Measurements from ENCODE around the gene STAT6. TPM values are rescaled to one million over a fixed set of nuclear protein-coding genes. Genes with fewer than 3 reads are reported as not detected.

STAT6 gene
- total and polyA plus RNA-seq, 2 of the 8 experiments (the other 6 are each of a cell fraction or from before 2014, with no cell fraction given) = 32.9 to 38.7 TPM

DNA sequence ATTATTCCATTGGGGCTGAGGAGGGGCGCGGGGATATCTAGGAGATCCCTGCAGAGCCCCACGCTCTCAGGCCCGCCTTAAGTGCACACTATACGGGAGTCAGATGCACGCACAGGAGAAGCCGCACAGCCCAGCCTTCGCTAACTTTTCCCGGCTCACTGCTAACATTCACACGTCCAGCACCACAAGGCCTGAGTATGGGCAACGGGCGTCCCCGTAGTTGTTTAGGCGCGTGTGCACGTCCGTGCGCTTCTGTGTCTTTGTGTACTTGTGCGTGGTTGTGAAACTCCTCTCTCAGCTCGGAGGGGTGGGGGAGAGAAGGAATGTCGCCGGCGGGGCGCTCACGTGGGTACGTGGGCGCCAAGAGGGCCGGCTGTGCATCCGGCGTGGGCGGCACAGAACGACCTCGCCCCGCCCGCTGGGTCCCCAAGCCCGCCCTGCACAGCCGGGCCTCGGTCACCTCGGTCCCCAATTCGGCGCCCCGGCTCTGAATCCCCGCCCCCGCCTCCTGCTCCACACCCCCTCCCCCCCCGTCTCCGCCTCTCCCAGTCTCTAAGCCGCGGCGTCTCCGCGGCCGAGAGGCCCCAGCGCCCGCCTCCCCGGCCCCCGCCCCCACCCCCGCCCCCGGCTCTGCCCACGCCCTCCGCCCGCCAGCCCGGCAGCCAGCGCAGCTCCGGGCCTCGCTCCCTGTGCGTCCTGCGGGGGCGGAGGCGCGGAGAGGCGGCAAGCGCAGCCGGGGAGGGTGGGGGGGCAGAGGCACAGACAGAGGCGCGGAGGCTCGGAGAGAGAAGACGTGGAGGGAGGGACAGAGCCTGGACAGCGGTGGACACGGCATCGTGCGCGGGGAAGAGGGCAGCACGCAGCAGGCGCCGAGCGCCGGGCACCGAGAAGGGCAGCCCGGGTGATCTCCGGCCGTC is 22.6 kb downstream of the STAT6 start, which contains the start of gene NAB2 (continued):
- TF ChIP-seq TAF7 (optimal IDR thresholded peaks at IDR 0.05; ENCODE audit: borderline replicate concordance, low read depth, low read length) (no peak), SIX5 (IDR thresholded peaks at IDR 0.05; ENCODE audit: low read depth, low read length) (no peak), CBX8 (IDR thresholded peaks at IDR 0.05; ENCODE audit: borderline replicate concordance, low read depth, low read length) (no peak), POLR2A (IDR thresholded peaks at IDR 0.05; ENCODE audit: control extremely low read depth in 1 of 2, low read depth in 2 of 2, low read length in 2 of 2) (0 out of 3 replicates have a peak, but pooled peaks of 1 of the 2 experiments have one; percentile 3), RBBP5 (IDR thresholded peaks at IDR 0.05; ENCODE audit: borderline replicate concordance, low read depth, low read length) (no peak), SIN3A (conservative IDR thresholded peaks at IDR 0.05 in 1 of 2, IDR thresholded peaks at IDR 0.05 in 1 of 2; ENCODE audit: low read depth in 1 of 2, low read length in 2 of 2) (0 out of 4 replicates have a peak, but pooled peaks of 1 of the 2 experiments have one; percentile 22), SAP30 (IDR thresholded peaks at IDR 0.05; ENCODE audit: insufficient read depth, insufficient replicate concordance, low read length) (no peak), TAF1 (IDR thresholded peaks at IDR 0.05; ENCODE audit: low read depth, low read length) (peak; percentile 40; the same call in 1 of the 2 replicates), POLR2AphosphoS5 (IDR thresholded peaks at IDR 0.05; ENCODE audit: low read depth, low read length) (peak; percentile 63), SP2 (IDR thresholded peaks at IDR 0.05; ENCODE audit: low read length) (no peak), MAFK (IDR thresholded peaks at IDR 0.05; ENCODE audit: low read depth, low read length) (no peak), BACH1 (IDR thresholded peaks at IDR 0.05; ENCODE audit: low read length) (peak; percentile 69), TBP (IDR thresholded peaks at IDR 0.05; ENCODE audit: low read depth, low read length) (peak; percentile 31; the same call in 1 of the 2 replicates), HDAC2 (IDR thresholded peaks at IDR 0.05; ENCODE audit: borderline replicate concordance in 1 of 2, low read depth in 2 of 2, low read length in 2 of 2) (peak in 1 of 2 experiments; percentile 30; a peak in 1 of 4 replicates), KDM4A (IDR thresholded peaks at IDR 0.05; ENCODE audit: low read depth, low read length, severe bottlenecking) (peak; percentile 44), KDM1A (IDR thresholded peaks at IDR 0.05; ENCODE audit: borderline replicate concordance, low read length) (peak; percentile 61; the same call in 1 of the 2 replicates), JUND (IDR thresholded peaks at IDR 0.05; ENCODE audit: low read length) (no peak), BCL11A (IDR thresholded peaks at IDR 0.05; ENCODE audit: low read depth in 2 of 2, low read length in 2 of 2) (no peak), POU5F1 (IDR thresholded peaks at IDR 0.05; ENCODE audit: low read depth, low read length) (no peak), RNF2 (IDR thresholded peaks at IDR 0.05; ENCODE audit: borderline replicate concordance, low read depth, low read length, missing control alignments, poor library complexity, severe bottlenecking) (peak; percentile 36)
- TF ChIP-seq, protein P1, sequence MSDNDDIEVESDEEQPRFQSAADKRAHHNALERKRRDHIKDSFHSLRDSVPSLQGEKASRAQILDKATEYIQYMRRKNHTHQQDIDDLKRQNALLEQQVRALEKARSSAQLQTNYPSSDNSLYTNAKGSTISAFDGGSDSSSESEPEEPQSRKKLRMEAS (IDR thresholded peaks at IDR 0.05) = peak; percentile 79
- TF ChIP-seq, protein P2, sequence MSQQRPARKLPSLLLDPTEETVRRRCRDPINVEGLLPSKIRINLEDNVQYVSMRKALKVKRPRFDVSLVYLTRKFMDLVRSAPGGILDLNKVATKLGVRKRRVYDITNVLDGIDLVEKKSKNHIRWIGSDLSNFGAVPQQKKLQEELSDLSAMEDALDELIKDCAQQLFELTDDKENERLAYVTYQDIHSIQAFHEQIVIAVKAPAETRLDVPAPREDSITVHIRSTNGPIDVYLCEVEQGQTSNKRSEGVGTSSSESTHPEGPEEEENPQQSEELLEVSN (IDR thresholded peaks at IDR 0.05) = peak; percentile 84

All from H1 (cell line).